GM21447 (cell line): ENCODE results near the gene POM121.
"Not testable (repeated sequence)": the region's sequence is repeated elsewhere in the genome, so short reads cannot be mapped to it uniquely, and the experiment has no call there.

Experiments
- ATAC-seq: cut with Tn5 transposase; IDR thresholded peaks from one replicate; pipeline ENCODE4 v1.9.1; 2021; ENCODE audit not compliant: unreplicated experiment

Gene POM121

DNA sequence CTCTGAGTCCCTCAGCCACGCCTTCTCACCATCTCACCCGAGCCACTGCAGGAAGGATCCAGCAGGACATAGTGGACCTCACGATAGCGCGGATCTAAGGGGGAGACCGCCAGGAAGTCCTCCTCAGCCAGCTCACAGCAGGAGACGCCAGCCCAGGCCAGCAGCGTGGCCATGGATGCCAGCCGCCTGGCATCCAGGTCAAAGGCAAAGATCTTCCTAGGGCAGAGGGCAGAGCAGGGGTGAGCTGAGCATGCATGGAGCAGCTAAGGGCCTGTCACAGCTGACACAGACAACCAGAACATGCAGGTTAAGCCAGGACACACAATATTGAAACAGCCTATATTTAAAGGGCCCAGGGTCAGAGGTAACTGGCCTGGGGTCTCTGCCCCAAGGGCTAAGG, 24.4 kb downstream of the POM121 start:
- ATAC-seq, result not testable (repeated sequence)

DNA sequence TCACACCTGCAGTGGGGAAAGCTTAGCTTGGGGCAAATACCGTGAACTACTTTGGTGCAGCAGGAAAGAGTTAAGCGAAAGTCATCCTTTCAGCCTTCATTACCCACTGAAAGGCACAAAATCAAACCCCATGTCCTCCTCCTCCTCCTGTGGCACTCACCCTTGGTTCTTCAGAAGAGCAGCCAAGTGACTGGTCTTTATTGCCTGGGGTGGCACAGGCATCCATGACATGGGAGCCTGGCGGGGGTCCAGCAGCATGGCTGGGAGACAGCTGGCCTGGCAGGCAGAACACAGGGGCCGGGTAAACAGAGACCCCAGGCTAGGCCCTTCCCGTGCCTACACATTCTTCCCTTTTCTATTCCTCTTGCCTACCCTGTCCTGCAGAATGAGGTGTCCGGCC, 24.8 kb downstream of the POM121 start:
- not testable (repeated sequence) for ATAC-seq

DNA sequence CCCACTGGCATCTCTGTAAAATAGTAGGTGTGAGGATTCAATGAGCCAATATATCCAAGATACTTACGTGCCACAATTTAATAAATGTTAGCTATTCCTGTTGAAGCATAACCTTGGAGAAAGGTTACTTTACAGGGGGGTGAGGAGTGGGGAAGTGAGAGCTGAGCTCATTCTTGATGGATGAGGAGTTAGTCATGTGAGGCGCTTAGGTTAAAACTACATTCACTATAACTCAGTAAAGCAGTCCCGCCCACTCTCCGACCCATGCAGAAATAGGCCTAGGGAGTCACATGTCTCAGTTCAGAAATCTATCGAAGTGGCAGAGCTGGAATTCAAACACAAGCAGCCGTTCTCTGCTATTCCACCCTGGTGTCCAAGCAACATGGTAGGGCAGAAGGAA, 25.5 kb downstream of the POM121 start:
- not testable (repeated sequence) for ATAC-seq

DNA sequence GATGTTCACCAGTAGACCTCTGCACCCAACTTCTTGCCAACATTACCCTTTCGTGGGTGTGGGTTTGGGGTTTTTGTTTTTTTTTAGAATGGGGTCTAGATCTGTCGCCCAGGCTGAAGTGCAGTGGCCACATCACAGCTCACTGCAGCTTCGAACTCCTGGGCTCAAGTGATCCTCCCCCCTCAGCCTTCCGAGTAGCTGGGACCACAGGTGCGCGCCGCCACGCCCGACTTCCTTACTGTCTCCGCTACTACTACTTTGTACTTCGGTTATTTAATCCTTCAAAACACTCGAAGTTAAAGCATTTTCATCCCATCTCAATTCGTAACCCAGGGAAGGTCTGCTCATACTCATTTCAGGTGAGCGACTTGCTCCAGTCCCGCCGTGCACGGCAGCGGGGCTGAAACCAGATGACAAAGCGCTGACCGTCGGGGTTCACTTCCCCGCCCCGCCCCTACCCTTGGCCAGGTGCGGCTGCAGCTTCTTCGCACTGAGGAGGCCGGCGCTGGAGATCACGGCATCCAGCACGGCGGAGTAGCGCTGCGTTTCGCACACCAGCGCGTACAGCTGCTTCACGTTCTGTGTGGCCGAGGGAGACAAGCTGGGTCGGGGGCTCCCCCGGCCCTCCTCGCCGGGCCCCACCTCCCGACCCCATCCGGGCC, 29.1 kb downstream of the POM121 start:
- peak; percentile 61 for ATAC-seq

GRCh38 chr7:72954563-72955198, 29.8 kb downstream of the POM121 start:
- peak; percentile 86 for ATAC-seq

- ATAC-seq, result not testable (repeated sequence)
Observed at GRCh38 chr7:72960029-72960428, 35.1 kb downstream of the POM121 start.

DNA sequence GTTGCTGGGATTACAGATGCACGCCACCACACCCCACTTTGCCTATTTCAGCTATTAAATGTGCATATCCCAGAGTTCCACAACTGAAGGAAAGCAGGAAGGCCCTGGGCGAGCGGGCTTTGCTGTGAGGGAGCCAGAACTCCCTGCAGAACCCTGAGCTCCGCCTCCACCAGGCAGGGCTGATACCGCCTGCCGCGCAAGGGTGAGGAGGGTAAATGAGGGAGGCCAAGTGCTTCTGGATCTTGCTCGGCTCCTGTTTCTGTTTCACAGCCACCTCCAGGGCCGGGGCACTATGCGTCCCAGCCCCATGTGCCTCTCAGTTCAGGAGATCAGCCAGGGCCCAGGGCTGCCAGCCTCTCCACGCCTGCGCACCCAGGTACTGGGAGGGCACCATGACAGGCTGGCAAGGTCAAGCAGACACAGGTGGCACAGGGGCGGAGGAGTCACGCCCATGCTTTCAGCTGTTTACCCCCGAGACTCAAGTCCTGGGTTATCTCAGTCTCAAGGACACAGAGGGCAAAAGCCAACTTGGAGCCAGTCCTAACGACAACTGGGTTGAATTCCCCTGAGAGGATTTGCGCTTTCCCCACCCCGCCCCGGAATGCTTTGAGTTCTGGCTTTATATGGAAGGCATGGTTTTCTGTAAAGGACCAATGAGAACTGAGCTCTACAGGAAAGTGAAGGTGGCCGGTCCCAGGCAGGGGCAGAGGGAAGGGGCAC, 35.9 kb downstream of the POM121 start:
- not testable (repeated sequence) for ATAC-seq

GRCh38 chr7:72961346-72961650, 36.4 kb downstream of the POM121 start:
- not testable (repeated sequence) for ATAC-seq

GRCh38 chr7:72963056-72963455, 38.2 kb downstream of the POM121 start:
- ATAC-seq, result not testable (repeated sequence)

- peak; percentile 74 for ATAC-seq
Observed at GRCh38 chr7:72965186-72965975, 40.5 kb downstream of the POM121 start.

DNA sequence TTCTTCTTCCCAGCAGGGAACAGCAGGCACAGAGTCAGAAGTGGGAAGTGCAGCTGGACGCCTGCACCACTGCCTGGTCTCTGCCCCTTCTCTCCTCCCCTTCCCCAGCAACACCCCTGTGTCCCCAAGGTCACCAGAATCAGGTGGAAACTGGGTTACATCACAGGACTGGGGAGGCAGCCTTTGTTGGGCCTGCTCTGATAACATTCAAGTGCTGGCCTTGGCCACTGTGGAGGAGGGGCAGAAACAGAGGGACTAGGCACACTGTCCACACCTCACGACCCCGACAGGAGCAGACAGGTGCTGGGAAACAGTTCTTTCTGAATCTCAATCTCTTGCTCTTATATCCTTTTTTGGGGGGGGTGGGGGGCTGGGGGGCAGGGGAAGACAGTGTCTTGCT, 42.0 kb downstream of the POM121 start:
- ATAC-seq, result not testable (repeated sequence)

DNA sequence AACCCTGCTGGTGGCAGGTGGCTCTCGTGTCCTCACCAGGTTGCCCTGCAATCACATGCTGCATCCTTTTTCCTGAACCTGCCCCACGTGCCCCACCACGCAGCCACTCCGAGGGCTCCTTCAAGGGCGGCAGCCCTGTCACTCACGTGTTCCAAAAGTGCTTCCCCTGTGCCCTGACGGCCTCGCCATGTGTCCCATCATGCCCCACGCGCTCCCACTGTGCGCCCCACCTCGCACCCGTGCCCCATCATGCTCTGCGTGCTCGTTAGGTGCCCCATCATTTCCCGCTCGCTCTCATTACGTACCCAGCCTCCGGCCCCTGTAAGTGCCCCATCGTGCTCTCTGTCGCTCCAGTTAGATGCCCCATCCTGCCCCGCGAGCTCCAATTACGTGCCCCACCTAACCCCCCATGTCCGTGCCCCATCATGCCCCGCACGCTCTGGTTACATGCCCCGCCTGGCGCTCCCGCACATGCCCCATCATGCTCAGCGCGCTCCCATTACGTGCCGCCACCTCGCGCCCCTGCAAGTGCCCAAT, 44.2 kb downstream of the POM121 start, which contains the start of gene TRIM74:
TRIM74 (minus strand) TSS at position 487 of the 537 bp plus-strand sequence. CDS start 3,309 bp downstream, outside the sequence.
- ATAC-seq, result not testable (repeated sequence)

DNA sequence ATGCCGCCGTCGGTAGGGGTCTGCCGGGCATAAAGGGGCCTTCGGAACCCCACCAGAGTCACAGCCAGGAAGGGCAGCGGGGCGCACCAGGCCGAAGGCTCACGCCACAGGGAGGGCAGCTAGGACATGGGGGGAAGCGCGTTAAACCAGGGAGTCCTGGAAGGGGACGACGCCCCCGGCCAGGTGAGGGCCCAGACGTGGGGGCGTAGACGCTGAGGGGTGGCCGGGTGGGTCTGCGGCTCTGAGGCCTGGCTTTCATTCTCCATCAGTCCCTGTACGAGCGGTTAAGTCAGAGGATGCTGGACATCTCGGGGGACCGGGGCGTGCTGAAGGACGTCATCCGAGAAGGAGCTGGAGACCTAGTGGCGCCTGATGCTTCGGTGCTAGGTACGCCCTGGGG, 44.8 kb downstream of the POM121 start:
- not testable (repeated sequence) for ATAC-seq

GRCh38 chr7:72971505-72971904, 46.6 kb downstream of the POM121 start:
- not testable (repeated sequence) for ATAC-seq

DNA sequence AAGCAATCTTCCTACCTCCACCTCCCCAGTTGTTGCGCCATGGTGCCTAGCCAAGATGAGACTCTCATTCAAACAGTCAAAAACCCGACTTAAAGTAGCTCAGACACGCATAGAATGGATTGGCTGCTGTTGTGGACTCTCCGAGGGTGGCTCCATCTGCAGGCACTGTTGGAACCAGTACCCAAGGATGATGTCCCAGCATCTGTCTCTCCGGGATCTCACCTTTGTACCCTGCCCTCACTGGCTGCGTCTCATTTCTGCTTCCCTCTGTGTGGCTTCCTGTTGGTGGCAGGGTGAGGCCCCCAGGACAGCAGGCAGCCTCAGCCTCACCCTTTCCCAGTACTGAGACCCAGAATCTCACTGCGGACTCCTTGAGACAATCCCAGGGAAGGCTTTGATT, 49.9 kb downstream of the POM121 start:
- not testable (repeated sequence) for ATAC-seq

DNA sequence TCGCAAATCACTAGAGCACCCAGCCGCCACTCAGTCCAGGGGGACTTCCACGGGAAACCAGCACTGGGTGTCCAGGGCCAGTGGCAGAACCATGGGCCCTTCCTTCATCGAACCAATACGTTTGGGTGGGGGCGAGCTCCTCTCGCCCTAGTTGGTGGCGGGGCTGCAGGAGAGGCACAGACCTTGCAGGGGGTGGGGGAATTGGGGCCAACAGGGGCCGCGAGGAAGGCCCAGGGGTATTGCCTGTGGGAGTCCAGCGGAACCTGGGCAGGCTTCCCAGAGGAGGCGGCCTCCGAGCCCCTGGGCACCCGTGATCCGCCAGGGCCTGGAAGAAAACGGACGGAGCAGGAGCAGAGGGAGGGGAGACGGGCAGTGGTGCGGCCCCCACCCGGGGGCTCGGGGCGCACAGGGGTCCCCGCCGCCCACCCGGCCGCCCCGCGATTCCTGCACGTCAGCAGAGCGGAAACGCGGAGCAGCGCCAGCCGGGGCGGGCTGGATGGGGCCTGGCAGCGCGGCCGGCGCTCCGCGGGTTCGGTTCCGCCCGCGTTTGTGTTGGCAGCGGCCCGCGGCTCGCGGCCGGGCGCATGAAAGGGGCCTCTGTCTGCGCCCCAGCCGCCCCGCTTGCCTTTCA, 50.9 kb downstream of the POM121 start:
- ATAC-seq, result not testable (repeated sequence)

GRCh38 chr7:72976434-72976833, 51.5 kb downstream of the POM121 start:
- ATAC-seq, result not testable (repeated sequence)

GRCh38 chr7:72980382-72980781, 55.5 kb downstream of the POM121 start:
- ATAC-seq, result not testable (repeated sequence)

DNA sequence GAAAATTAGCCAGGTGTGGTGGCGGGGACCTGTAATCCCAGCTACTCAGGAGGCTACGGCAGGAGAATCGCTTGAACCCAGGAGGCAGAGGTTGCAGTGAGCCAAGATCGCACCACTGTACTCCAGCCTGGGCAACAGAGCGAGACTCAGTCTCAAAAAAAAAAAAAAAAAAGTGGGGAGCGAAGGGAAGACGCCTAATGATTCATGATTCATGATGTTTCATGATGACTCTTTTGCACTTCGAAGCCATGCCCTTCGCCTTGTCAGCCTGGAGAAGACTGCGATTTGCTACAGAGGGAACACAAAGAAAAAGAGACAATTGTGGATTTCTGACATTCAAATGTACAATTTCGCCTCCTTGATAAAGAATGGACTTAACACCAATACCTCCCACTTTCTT, 57.2 kb downstream of the POM121 start:
- not testable (repeated sequence) for ATAC-seq

DNA sequence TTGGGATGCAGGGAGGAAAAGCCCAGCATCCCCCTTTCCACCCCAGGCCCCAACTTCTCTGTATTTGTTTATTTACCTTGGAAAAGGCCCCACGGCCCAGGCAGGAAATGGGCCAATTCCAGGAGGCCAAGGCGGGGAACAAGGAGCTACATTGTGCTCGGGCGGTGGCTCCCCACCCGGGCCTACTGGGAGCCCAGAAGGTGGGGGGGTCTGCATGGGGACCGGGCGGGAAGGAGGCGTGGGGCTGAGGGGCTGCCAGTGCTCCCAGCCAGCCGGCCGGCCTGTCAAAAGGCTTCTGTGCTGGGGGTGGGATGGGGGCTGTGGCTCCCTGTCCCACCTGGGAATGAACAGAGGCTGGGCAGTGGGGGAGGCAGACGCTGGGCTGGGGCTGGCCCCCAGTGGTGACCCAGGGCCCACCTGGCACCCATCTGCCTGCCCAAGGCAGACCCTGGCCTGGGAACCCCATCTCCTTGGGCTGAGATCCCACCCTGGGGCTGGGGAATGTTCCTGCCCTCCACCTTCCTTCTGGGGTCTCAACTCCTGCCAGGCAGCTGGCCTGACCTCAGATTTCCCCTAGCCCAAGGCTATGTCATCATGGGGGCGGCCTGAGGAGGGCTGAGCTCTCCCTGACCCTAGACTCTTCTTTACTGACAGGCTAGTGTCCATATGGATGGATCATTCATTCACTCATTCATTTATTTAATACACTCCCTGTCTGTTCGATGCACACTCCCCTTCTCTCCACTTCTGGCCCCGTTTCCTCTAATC, 65.4 kb downstream of the POM121 start:
- not testable (repeated sequence) for ATAC-seq
